PC-9 (cell line): Measurements from ENCODE around the gene MTCL1. TPM values are rescaled to one million over a fixed set of nuclear protein-coding genes. Genes with fewer than 3 reads are reported as not detected.

Experiments used
- BruUV-seq: library from RNA; stranded (reverse); fragments of 400-500 nt; replicated peaks from 2 replicates; lab custom pipeline; 2021; lab: Mats Ljungman, UMichigan
- CTCF ChIA-PET: fragments of 300-600 bp; sonication (Branson Sonifier 250); formaldehyde crosslinking; loops from one replicate; lab custom pipeline; 2022; ENCODE audit warnings: antibody characterized with exemption; lab: Charles Lee
- POLR2A ChIA-PET: fragments of 300-600 bp; sonication (Branson Sonifier 250); formaldehyde crosslinking; loops from one replicate; lab custom pipeline; 2022; ENCODE audit warnings: antibody characterized with exemption; ENCODE audit not compliant: unreplicated experiment; lab: Charles Lee
- DNase-seq, 2 experiments: peaks; one replicate each; pipeline versions ENCODE4 v3.0.0 to v3.0.0-alpha.2; 2015 to 2022; ENCODE audit warnings: mixed read lengths in 1 of 2
- H2AFZ ChIP-seq: fragments of 200-600 bp; sonication (generic); 2 replicates; pipeline ENCODE4 v1.8.1; 2017; ENCODE audit warnings: antibody characterized with exemption
- H3F3A ChIP-seq: fragments of 200-600 bp; sonication (generic); 2 replicates; pipeline ENCODE4 v1.8.1; 2017; ENCODE audit warnings: antibody characterized with exemption, mild to moderate bottlenecking, low read depth; ENCODE audit not compliant: insufficient read depth
- H3K27ac ChIP-seq: fragments of 200-600 bp; sonication (generic); 2 replicates; pipeline ENCODE4 v1.6.1; 2016; ENCODE audit warnings: mixed run types
- H3K27me3 ChIP-seq: fragments of 200-600 bp; sonication (generic); 2 replicates; pipeline ENCODE4 v1.6.1; 2016; ENCODE audit warnings: low read depth, mixed run types; ENCODE audit not compliant: insufficient read depth
- H3K36me3 ChIP-seq: fragments of 200-600 bp; sonication (generic); 2 replicates; pipeline ENCODE4 v1.6.1; 2016; ENCODE audit warnings: low read depth, mixed run types
- H3K4me1 ChIP-seq: fragments of 200-600 bp; sonication (generic); replicated peaks from 2 replicates; pipeline ENCODE4 v1.6.1; 2016; ENCODE audit warnings: mixed run types; ENCODE audit not compliant: insufficient read depth
- H3K4me2 ChIP-seq: fragments of 200-600 bp; sonication (generic); 2 replicates; pipeline ENCODE4 v1.6.1; 2017; ENCODE audit warnings: mixed run types
- H3K4me3 ChIP-seq: fragments of 200-600 bp; sonication (generic); 2 replicates; pipeline ENCODE4 v1.6.1; 2016; ENCODE audit warnings: mixed run types
- H3K79me2 ChIP-seq: fragments of 200-600 bp; sonication (generic); 2 replicates; pipeline ENCODE4 v1.6.1; 2017; ENCODE audit warnings: low read depth, mixed run types
- H3K9me2 ChIP-seq: fragments of 200-600 bp; sonication (generic); 2 replicates; pipeline ENCODE4 v1.8.1; 2017; ENCODE audit warnings: mild to moderate bottlenecking; ENCODE audit not compliant: insufficient read depth
- H3K9me3 ChIP-seq: fragments of 200-600 bp; sonication (generic); 2 replicates; pipeline ENCODE4 v1.8.1; 2016; ENCODE audit warnings: low read depth; ENCODE audit not compliant: insufficient read depth
- H4K20me1 ChIP-seq: fragments of 200-600 bp; sonication (generic); 2 replicates; pipeline ENCODE4 v1.8.1; 2017; ENCODE audit not compliant: insufficient read depth
- EZH2 ChIP-seq: fragments of 200-600 bp; sonication (generic); IDR thresholded peaks from 2 replicates; pipeline ENCODE4 v1.8.0; 2017; ENCODE audit warnings: antibody characterized with exemption, low read depth
- intact Hi-C: fragments of 100-400 bp; cut with micrococcal nuclease; formaldehyde crosslinking; loops from one replicate; pipeline ENCODE4 v1.10.0; 2022; ENCODE audit not compliant: unreplicated experiment
- total RNA-seq: library from RNA; stranded (reverse); gene quantifications from 2 replicates; pipeline ENCODE4 v1.2.3, GENCODE V29; 2021
- TF ChIP-seq, protein P1 (sequence below): fragments of 200-600 bp; sonication (generic); conservative IDR thresholded peaks from 2 replicates; pipeline ENCODE4 v1.6.1; 2017; ENCODE audit warnings: mixed run types, antibody characterized with exemption, mild to moderate bottlenecking, moderate library complexity

MTCL1 gene
- total RNA-seq, 1 experiment from 2014 or later: 29.6 TPM

DNA sequence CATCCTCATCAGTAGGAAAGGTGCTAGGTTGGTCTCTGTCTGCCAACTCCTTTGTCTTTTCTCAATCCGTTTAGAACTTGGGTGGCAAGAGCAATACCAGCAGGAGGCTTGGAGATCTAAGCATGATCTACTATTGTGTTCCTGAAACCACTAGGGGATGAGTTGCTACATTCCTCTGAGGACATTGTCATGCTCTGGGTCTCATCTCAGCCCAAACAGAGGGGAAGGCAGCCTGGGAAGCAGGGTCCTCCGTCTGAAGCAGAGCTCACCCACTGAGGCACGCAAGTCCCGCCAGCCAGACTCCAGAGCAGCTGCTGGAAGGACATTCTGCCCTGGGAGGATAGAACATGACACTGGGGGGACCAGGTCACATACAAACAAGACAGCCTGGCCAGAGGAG lies 162.9 kb downstream of the MTCL1 start:
- TF ChIP-seq EZH2: no peak
- TF ChIP-seq, protein P1, sequence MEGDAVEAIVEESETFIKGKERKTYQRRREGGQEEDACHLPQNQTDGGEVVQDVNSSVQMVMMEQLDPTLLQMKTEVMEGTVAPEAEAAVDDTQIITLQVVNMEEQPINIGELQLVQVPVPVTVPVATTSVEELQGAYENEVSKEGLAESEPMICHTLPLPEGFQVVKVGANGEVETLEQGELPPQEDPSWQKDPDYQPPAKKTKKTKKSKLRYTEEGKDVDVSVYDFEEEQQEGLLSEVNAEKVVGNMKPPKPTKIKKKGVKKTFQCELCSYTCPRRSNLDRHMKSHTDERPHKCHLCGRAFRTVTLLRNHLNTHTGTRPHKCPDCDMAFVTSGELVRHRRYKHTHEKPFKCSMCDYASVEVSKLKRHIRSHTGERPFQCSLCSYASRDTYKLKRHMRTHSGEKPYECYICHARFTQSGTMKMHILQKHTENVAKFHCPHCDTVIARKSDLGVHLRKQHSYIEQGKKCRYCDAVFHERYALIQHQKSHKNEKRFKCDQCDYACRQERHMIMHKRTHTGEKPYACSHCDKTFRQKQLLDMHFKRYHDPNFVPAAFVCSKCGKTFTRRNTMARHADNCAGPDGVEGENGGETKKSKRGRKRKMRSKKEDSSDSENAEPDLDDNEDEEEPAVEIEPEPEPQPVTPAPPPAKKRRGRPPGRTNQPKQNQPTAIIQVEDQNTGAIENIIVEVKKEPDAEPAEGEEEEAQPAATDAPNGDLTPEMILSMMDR: no peak
- Histone ChIP-seq H3K9me3 (no peaks in the 10 kb centered on the region), H3K4me3 (no peak overlapping the region), H3F3A (no peaks in the 10 kb centered on the region), H3K36me3 (no peaks in the 10 kb centered on the region), H3K4me1 (peaks cover 11% of the 10 kb centered on the region; the same call in 1 of the 2 replicates), H3K27me3 (no peaks in the 10 kb centered on the region), H3K4me2 (no peak overlapping the region), H4K20me1 (no peaks in the 10 kb centered on the region), H3K27ac (no peak overlapping the region), H3K79me2 (no peaks in the 10 kb centered on the region), H3K9me2 (no peaks in the 10 kb centered on the region), H2AFZ (no peak overlapping the region)
- ChIA-PET CTCF (no interaction called here), POLR2A (no interaction called here)
- no peak for DNase-seq
- BruUV-seq: no TSS peak
- intact Hi-C loops: no loop called here

DNA sequence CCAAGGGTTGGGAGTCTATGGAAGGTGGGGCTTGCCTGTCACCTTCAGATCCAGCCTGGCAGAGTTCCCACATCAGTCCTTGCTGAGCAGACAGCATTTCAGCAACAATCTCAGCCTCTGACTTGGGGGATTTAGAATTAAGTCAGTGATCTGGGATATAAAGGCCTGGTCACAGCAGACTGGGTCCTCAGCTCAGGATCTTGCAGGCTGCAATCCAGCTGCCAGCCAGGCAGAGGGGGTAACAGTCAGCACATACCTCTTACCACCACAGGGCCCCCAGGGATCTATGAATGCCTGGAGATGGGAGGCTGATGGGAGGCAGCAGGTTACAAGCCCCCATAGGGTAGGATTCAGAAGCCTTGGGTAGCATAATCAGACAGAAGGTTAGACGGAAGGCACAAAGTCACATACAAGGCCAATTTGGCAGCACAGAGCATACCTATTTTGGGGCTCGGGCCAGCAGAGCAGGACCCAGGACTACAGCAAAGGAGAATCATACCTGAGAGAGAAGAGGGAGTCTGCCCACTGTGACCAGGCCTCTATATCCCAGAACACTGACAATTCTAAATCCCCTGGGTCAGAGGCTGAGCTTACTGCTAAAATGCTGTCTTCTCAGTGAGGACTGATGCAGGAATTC lies 163.5 kb downstream of the MTCL1 start:
- no peaks in the 10 kb centered on the region for H3F3A ChIP-seq
- no peak overlapping the region for H3K27ac ChIP-seq
- no peak overlapping the region for H3K4me2 ChIP-seq
- H3K4me1 ChIP-seq: peaks cover 11% of the 10 kb centered on the region; the same call in 1 of the 2 replicates
- H3K9me2 ChIP-seq: no peaks in the 10 kb centered on the region
- no peaks in the 10 kb centered on the region for H3K36me3 ChIP-seq
- no peak for DNase-seq
- H3K79me2 ChIP-seq: no peaks in the 10 kb centered on the region
- H3K27me3 ChIP-seq: no peaks in the 10 kb centered on the region
- no peak for TF ChIP-seq EZH2
- TF ChIP-seq, protein P1: no peak
- intact Hi-C loops: no loop called here
- CTCF ChIA-PET: no interaction called here
- H3K9me3 ChIP-seq: no peaks in the 10 kb centered on the region
- no peak overlapping the region for H3K4me3 ChIP-seq
- no peaks in the 10 kb centered on the region for H4K20me1 ChIP-seq
- no peak overlapping the region for H2AFZ ChIP-seq
- POLR2A ChIA-PET: no interaction called here
- BruUV-seq: no TSS peak

DNA sequence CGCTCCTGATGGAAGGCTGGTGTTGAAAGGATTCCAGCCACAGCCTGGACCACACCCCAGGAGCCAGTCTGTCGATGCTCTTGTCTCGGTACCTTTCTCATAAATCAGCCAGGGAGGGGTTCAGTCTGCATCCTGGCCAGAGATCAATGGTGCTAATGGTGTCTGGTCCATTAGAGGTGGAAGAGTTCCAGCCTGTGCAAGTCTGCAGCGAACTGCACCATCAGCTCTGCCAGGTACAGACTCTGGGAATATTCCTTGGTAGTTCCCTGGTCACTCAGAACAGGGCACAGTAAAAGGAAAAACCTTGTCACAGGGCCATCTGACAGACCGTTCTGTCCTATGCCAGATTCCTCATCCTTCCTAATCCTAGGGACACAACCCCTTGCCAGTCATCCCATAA lies 164.3 kb downstream of the MTCL1 start:
- Histone ChIP-seq H2AFZ (no peak overlapping the region), H3K27me3 (no peaks in the 10 kb centered on the region), H4K20me1 (no peaks in the 10 kb centered on the region), H3K4me3 (no peak overlapping the region), H3F3A (no peaks in the 10 kb centered on the region), H3K27ac (no peak overlapping the region), H3K9me3 (no peaks in the 10 kb centered on the region), H3K4me2 (no peak overlapping the region), H3K36me3 (no peaks in the 10 kb centered on the region), H3K79me2 (no peaks in the 10 kb centered on the region), H3K4me1 (peaks cover 11% of the 10 kb centered on the region; the same call in 1 of the 2 replicates), H3K9me2 (no peaks in the 10 kb centered on the region)
- TF ChIP-seq, protein P1: no peak
- no peak for TF ChIP-seq EZH2
- intact Hi-C loops: no loop called here
- DNase-seq: no peak
- POLR2A ChIA-PET: no interaction called here
- no TSS peak for BruUV-seq
- CTCF ChIA-PET: no interaction called here
